Fibroblast of lung (primary cell): ENCODE results near the gene UBE3D. TPM values are rescaled to one million over a fixed set of nuclear protein-coding genes. Genes with fewer than 3 reads are reported as not detected.

Source experiments
- DNase-seq, 2 donors: peaks; one replicate each; pipeline versions ENCODE4 v3.0.0 to v3.0.0-alpha.2; 2010; ENCODE audit warnings: low read depth in 2 of 2
- H2AFZ ChIP-seq: 2 replicates; pipeline ENCODE4 v1.5.1; 2012; ENCODE audit warnings: low read length, control low read depth, inconsistent platforms
- H3K27ac ChIP-seq: 2 replicates; pipeline ENCODE4 v1.5.1; 2011; ENCODE audit warnings: low read length, control low read depth; ENCODE audit not compliant: insufficient read depth
- H3K27me3 ChIP-seq: 2 replicates; pipeline ENCODE4 v1.5.1; 2011; ENCODE audit warnings: mild to moderate bottlenecking, low read length; ENCODE audit not compliant: control insufficient read depth, insufficient read depth
- H3K36me3 ChIP-seq: 2 replicates; pipeline ENCODE4 v1.5.1; 2011; ENCODE audit warnings: low read length; ENCODE audit not compliant: control insufficient read depth, insufficient read depth
- H3K4me1 ChIP-seq: 2 replicates; pipeline ENCODE4 v1.5.1; 2011; ENCODE audit warnings: low read length; ENCODE audit not compliant: control insufficient read depth, insufficient read depth; ENCODE audit errors: extremely low read depth
- H3K4me2 ChIP-seq: 2 replicates; pipeline ENCODE4 v1.5.1; 2011; ENCODE audit warnings: low read length, control low read depth; ENCODE audit not compliant: insufficient read depth; ENCODE audit errors: extremely low read depth
- H3K4me3 ChIP-seq, 4 experiments: fragments of 200-600 bp in 1 of 4; sonication (generic) in 1 of 4; replicated peaks in 1 of 4; 2 replicates each; pipeline ENCODE4 v1.5.1; 2011 to 2016; ENCODE audit warnings: low read length in 4 of 4, low read depth in 3 of 4, mild to moderate bottlenecking in 3 of 4, control low read depth in 2 of 4, inconsistent platforms in 1 of 4, mixed read lengths in 1 of 4; ENCODE audit not compliant: insufficient read depth in 1 of 4; ENCODE audit errors: control extremely low read depth in 1 of 4
- H3K79me2 ChIP-seq: 2 replicates; pipeline ENCODE4 v1.5.1; 2012; ENCODE audit warnings: mild to moderate bottlenecking, low read length, inconsistent platforms; ENCODE audit not compliant: control insufficient read depth, insufficient read depth
- H3K9ac ChIP-seq: 2 replicates; pipeline ENCODE4 v1.5.1; 2011; ENCODE audit warnings: mild to moderate bottlenecking, low read length, control low read depth; ENCODE audit not compliant: insufficient read depth
- H3K9me3 ChIP-seq: 2 replicates; pipeline ENCODE4 v1.5.1; 2012; ENCODE audit warnings: low read depth, low read length; ENCODE audit not compliant: control insufficient read depth, insufficient read depth
- H4K20me1 ChIP-seq: 2 replicates; pipeline ENCODE4 v1.5.1; 2011; ENCODE audit warnings: low read length; ENCODE audit not compliant: control insufficient read depth, insufficient read depth; ENCODE audit errors: extremely low read depth
- CTCF ChIP-seq, 2 donors: IDR thresholded peaks in 1 of 2; conservative IDR thresholded peaks in 1 of 2; 1 replicate in 1 of 2; 2 replicates in 1 of 2; pipeline ENCODE4 v1.5.1; 2011 to 2012; ENCODE audit warnings: low read length in 2 of 2, control low read depth in 1 of 2, inconsistent platforms in 1 of 2, low read depth in 1 of 2, mild to moderate bottlenecking in 1 of 2
- EZH2 ChIP-seq: IDR thresholded peaks from 2 replicates; pipeline ENCODE4 v1.5.1; 2012; ENCODE audit warnings: low read length, control low read depth, mild to moderate bottlenecking; ENCODE audit errors: missing control alignments
- polyA plus RNA-seq, 2 donors: library from polyadenylated mRNA; depleted of rRNA in 1 of 2; stranded (reverse) in 1 of 2; unstranded in 1 of 2; fragments of >200 nt; gene quantifications; 2 replicates each; pipeline ENCODE4 v1.2.1, GENCODE V29; 2011 to 2012; ENCODE audit warnings: missing spikeins in 1 of 2
- total RNA-seq: library from RNA; depleted of rRNA; stranded (reverse); fragments of >200 nt; gene quantifications from 2 replicates; pipeline ENCODE4 v1.2.1, GENCODE V29; 2014

Gene UBE3D
- total and polyA plus RNA-seq, 2 donors (not counting 1 experiment from before 2014, with no cell fraction given), result 2.8 to 5.6 TPM

DNA sequence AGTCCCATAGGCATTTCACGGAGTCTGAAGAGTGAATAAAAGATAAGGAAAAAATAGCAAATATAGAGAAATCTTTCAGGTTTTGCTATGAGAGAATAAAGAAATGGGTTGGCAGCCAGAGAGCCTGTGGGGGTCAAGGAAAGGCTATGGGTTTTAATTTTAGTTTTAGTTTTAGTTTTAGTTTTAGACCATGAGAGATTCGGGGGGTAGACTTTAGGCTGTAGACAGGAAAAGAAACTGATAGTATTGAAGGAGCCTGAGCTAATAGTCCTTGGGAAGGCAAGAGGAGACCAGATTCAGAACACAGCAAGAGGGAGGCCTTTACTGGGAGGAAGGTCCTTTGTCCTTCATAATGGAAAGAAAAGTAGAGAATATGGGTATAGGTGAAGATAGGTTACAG, 21.1 kb upstream of the UBE3D start:
- no peak overlapping the region for H2AFZ ChIP-seq
- no peaks in the 10 kb centered on the region for H3K27me3 ChIP-seq
- no peaks in the 10 kb centered on the region for H3K36me3 ChIP-seq
- H3K4me1 ChIP-seq, result no peaks in the 10 kb centered on the region
- H3K4me3 ChIP-seq, result no peak overlapping the region
- no peak overlapping the region for H3K4me2 ChIP-seq
- H3K79me2 ChIP-seq, result no peaks in the 10 kb centered on the region
- no peaks in the 10 kb centered on the region for H3K9me3 ChIP-seq
- no peaks in the 10 kb centered on the region for H4K20me1 ChIP-seq
- H3K9ac ChIP-seq, result no peak overlapping the region
- H3K27ac ChIP-seq, result no peak overlapping the region
- no peak for DNase-seq
- TF ChIP-seq CTCF (conservative IDR thresholded peaks at IDR 0.05 in 1 of 2, IDR thresholded peaks at IDR 0.05 in 1 of 2; ENCODE audit: low read depth in 1 of 2, low read length in 2 of 2) (no peak), EZH2 (no peak)

DNA sequence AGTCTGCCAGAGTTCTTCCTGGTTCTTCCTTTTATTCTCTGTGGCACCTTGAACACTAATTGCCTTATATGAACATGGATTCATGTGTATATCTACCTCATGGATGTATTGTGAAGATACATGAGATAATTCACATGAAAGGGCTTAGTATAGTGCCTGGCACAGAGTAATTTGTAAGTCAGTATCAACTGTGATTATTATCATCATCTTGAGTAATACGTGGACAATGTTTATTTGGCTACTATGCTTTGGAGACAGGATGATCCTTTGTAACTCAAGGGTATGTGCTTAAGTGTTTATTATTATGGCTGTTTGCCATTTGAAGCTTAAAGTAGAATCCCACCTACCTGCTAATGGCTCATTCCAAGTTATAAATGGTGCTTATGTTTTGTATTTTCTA, 17.8 kb upstream of the UBE3D start:
- no peak for DNase-seq
- Histone ChIP-seq H3K36me3 (no peaks in the 10 kb centered on the region), H2AFZ (no peak overlapping the region), H3K9ac (no peak overlapping the region), H3K79me2 (no peaks in the 10 kb centered on the region), H3K4me2 (no peak overlapping the region), H3K27ac (no peak overlapping the region), H3K9me3 (no peaks in the 10 kb centered on the region), H3K27me3 (no peaks in the 10 kb centered on the region), H3K4me1 (no peaks in the 10 kb centered on the region), H3K4me3 (no peak overlapping the region), H4K20me1 (no peaks in the 10 kb centered on the region)
- TF ChIP-seq CTCF (conservative IDR thresholded peaks at IDR 0.05 in 1 of 2, IDR thresholded peaks at IDR 0.05 in 1 of 2; ENCODE audit: low read depth in 1 of 2, low read length in 2 of 2), result no peak
- TF ChIP-seq EZH2, result no peak

- H3K4me1 ChIP-seq, result no peaks in the 10 kb centered on the region
- H3K4me2 ChIP-seq, result no peak overlapping the region
- no peaks in the 10 kb centered on the region for H3K36me3 ChIP-seq
- H2AFZ ChIP-seq, result no peak overlapping the region
- no peak for DNase-seq
- TF ChIP-seq EZH2 (no peak), CTCF (conservative IDR thresholded peaks at IDR 0.05 in 1 of 2, IDR thresholded peaks at IDR 0.05 in 1 of 2; ENCODE audit: low read depth in 1 of 2, low read length in 2 of 2) (no peak)
- no peaks in the 10 kb centered on the region for H4K20me1 ChIP-seq
- H3K4me3 ChIP-seq, result no peak overlapping the region
- no peaks in the 10 kb centered on the region for H3K9me3 ChIP-seq
- no peak overlapping the region for H3K27ac ChIP-seq
- H3K79me2 ChIP-seq, result peaks cover 3% of the 10 kb centered on the region
- H3K9ac ChIP-seq, result no peak overlapping the region
- H3K27me3 ChIP-seq, result no peaks in the 10 kb centered on the region
These were observed 8.0 kb upstream of the UBE3D start for GRCh38 chr6:83073615-83074014.
